GM12873 (cell line): ENCODE data around the gene PLCB3.

Experiments used
- TF ChIP-seq, protein P1 (sequence below): IDR thresholded peaks from 2 replicates; pipeline ENCODE4 v1.5.1; 2012; ENCODE audit warnings: low read depth, mild to moderate bottlenecking, moderate library complexity, low read length, control low read depth; ENCODE audit not compliant: insufficient read depth; ENCODE audit errors: missing control alignments

PLCB3 gene

GRCh38 chr11:64240435-64241240, 10.7 kb upstream of the PLCB3 start, which contains the start of gene FKBP2:
FKBP2 (plus strand) TSS chr11:64241095; CDS start chr11:64242388, 1,293 bp downstream.
- TF ChIP-seq, protein P1, sequence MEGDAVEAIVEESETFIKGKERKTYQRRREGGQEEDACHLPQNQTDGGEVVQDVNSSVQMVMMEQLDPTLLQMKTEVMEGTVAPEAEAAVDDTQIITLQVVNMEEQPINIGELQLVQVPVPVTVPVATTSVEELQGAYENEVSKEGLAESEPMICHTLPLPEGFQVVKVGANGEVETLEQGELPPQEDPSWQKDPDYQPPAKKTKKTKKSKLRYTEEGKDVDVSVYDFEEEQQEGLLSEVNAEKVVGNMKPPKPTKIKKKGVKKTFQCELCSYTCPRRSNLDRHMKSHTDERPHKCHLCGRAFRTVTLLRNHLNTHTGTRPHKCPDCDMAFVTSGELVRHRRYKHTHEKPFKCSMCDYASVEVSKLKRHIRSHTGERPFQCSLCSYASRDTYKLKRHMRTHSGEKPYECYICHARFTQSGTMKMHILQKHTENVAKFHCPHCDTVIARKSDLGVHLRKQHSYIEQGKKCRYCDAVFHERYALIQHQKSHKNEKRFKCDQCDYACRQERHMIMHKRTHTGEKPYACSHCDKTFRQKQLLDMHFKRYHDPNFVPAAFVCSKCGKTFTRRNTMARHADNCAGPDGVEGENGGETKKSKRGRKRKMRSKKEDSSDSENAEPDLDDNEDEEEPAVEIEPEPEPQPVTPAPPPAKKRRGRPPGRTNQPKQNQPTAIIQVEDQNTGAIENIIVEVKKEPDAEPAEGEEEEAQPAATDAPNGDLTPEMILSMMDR, result no peak

- TF ChIP-seq, protein P1, result no peak
These were observed 10.2 kb upstream of the PLCB3 start for GRCh38 chr11:64241241-64241490.

GRCh38 chr11:64241491-64242374, 9.6 kb upstream of the PLCB3 start:
- TF ChIP-seq, protein P1, result peak; percentile 12

GRCh38 chr11:64243236-64243854, 8.0 kb upstream of the PLCB3 start:
- TF ChIP-seq, protein P1, result no peak

DNA sequence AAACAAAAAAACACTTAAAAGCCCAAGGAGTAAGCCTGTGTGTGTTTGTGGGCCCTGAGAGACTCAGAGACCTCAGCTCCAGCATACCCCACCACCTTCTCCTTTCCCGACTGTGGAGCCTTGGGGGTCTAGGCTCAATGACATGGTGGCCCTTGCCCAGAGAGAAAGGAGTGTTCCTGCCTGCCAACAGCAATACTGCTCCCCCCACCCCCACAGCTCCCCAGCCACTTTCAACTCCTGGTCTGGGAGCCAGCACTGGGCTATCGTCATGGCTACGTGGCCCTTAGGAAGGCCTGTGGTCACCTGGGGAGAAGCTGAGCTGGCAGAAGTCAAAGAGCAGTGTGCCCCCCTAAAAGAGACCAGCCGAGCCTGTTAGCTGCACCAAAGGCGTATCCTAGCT, 7.2 kb upstream of the PLCB3 start:
- TF ChIP-seq, protein P1, result no peak

- TF ChIP-seq, protein P1, result no peak
These were observed 6.4 kb upstream of the PLCB3 start for GRCh38 chr11:64244966-64245365.

DNA sequence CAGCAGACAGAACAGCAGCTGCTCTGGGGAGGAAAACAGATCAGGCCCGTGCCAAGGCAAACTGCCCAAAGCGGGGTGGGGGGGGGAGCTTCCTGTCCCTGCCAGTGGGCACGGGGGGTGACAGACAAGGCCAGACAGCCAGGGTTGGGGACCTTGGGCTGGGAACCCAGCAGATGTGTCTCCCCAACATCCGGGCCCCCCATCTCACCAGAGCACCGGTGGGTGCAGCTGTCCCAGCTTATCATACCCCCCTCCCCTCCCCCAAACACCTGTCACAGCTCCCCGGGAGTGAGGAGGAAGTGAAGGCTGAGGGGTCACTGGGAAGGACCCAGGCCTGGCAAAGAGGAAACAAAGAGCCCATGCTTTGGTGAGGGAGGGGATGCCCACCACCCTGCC, 5.9 kb upstream of the PLCB3 start:
- TF ChIP-seq, protein P1, result no peak
